Measurements from ENCODE around the gene MAD2L2. TPM values are rescaled to one million over a fixed set of nuclear protein-coding genes. Genes with fewer than 3 reads are reported as not detected.

The MAD2L2 gene
- total RNA-seq, 1 donor from 2014 or later = 22.0 TPM

- no peak for DNase-seq (ENCODE audit: low spot score)
Measured at GRCh38 chr1:11629184-11630016, 51.5 kb downstream of the MAD2L2 start.

GRCh38 chr1:11628767-11629166, 52.2 kb downstream of the MAD2L2 start:
- DNase-seq (ENCODE audit: low spot score) = no peak

GRCh38 chr1:11626551-11626950, 54.4 kb downstream of the MAD2L2 start:
- no peak for DNase-seq (ENCODE audit: low spot score)

Other genes starting within 250 kb of the MAD2L2 start
- gene DISP3, start 202.0 kb downstream of the MAD2L2 start, total RNA-seq = 0.09 TPM
- gene FBXO2, start 26.7 kb downstream of the MAD2L2 start, total RNA-seq = 22.0 TPM
- gene FBXO44, start 26.3 kb downstream of the MAD2L2 start, total RNA-seq = 43.6 TPM
- 13.8 TPM for gene FBXO6, start 16.9 kb downstream of the MAD2L2 start, total RNA-seq
- 0.12 TPM for gene DRAXIN, start 10.6 kb upstream of the MAD2L2 start, total RNA-seq
- 38.7 TPM for gene AGTRAP, start 55.0 kb upstream of the MAD2L2 start, total RNA-seq
- gene C1orf167, start 81.0 kb upstream of the MAD2L2 start, total RNA-seq = 0.29 TPM
- gene MTHFR, start 124.8 kb upstream of the MAD2L2 start, total RNA-seq = 47.2 TPM
- gene CLCN6, start 125.0 kb upstream of the MAD2L2 start, total RNA-seq = 27.1 TPM
- not detected for gene NPPA, start 166.6 kb upstream of the MAD2L2 start, total RNA-seq
- gene NPPB, start 177.8 kb upstream of the MAD2L2 start, total RNA-seq = not detected
- gene KIAA2013, start 245.3 kb upstream of the MAD2L2 start, total RNA-seq = 68.1 TPM